LNCAP (cell line): ENCODE measurements around the gene LENEP.
A peak's percentile ranks its signal among the peaks of the same experiment; 100 is the strongest.

Experiments
- CTCF ChIP-seq: fragments of 450-650 bp; IDR thresholded peaks from 2 replicates; pipeline ENCODE4 v1.5.1; 2017; ENCODE audit warnings: mild to moderate bottlenecking

The LENEP gene

GRCh38 chr1:154995301-154995983, 2.1 kb downstream of the LENEP start:
- peak; percentile 56; the same call in 1 of the 2 replicates for TF ChIP-seq CTCF

DNA sequence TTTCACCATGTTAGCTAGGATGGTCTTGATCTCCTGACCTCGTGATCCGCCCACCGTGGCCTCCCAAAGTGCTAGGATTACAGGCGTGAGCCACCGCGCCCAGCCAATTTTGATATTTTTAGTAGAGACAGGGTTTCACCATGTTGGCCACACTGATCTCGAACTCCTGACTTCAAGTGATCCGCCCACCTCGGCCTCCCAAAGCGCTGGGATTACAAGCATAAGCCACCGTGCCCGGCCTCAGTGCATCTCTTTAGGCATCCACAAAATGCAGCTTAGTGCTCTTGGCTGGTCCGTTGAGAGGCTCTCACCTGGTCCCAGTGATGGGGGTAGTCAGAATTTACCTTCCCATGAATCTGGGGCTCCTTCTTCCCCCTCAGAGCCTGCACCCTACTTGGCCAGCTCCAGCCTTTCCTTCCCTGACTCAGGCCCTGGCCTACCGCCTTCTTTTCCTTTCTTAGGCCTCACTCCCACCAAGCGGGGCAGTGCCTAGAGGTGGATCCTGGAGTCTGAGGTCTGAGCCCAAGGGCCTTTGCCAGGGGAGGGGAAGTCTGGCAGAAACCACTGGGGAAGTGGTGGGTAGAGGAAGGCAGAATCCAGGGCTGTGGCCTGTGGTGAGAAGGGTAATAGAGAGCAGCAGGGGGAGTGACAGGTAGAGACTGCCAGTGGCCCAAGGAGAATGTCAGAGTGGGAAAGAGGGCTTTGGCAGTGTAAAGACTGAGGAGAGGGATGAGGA, 3.7 kb downstream of the LENEP start:
- TF ChIP-seq CTCF = no peak

DNA sequence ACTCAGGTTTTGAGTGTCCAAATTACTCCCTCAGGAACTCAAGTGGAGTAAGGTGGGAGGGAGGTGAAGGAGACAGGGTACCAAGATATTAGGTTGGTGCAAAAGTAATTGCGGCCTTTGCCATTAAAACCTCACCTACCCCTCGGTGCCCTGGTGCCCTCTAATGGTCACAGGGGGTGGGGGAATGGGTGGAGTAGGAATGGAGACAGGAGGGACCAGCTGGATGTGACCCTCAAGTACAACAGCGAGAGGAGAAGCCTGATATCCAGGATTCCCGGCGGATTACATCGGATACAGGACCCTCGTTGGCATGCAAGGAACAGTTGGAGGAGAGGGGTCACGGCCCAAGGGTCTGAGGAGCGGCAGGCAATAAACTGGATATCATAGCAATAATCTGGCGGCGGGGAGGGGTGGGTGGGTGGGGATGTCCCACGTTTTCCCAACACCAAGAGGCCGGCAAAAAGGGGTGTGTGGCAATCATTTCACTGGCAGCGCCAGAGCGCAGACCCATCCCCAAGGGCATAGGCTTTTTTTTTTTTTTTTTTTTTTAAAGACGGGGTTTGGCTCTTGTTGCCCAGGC, 4.9 kb downstream of the LENEP start:
- TF ChIP-seq CTCF = 0 out of 2 replicates have a peak, but pooled peaks have one; percentile 11

- peak; percentile 69 for TF ChIP-seq CTCF
These were observed 5.6 kb downstream of the LENEP start for GRCh38 chr1:154998818-154999570.

GRCh38 chr1:154999571-155000410, 6.4 kb downstream of the LENEP start:
- TF ChIP-seq CTCF = no peak

DNA sequence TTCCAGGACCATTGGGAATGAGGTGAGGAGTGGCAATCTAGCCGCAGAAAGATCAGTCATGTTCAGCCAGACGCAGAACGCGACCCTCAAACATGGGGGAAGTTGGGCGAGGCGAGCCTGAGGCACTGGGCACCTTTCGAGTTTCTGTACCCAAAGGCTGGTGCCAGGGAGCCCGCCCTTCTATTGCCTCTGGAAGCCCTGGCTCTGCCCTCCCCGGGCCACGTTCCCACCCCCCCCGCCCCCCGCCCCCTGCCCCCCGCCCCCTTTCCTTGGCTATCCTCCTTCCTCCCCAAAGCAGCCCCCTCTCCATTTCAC, 7.0 kb downstream of the LENEP start:
- no peak for TF ChIP-seq CTCF
